ENCODE data around the gene NRP2. TPM values are rescaled to one million over a fixed set of nuclear protein-coding genes. Genes with fewer than 3 reads are reported as not detected.

NRP2 gene
- total and polyA plus RNA-seq, 5 experiments from 2014 or later = 0.82 to 1.1 TPM; not detected in 3

- no peak for ATAC-seq
- H3K9me3 Mint-ChIP-seq = no peaks in the 10 kb centered on the region
- H3K27ac Mint-ChIP-seq = no peak overlapping the region
- H3K27me3 Mint-ChIP-seq = peaks cover 6 to 26% (median 13%) of the 10 kb centered on the region in 5 donors
- H3K4me3 Mint-ChIP-seq = no peak overlapping the region
- DNase-seq = no peak
- no peaks in the 10 kb centered on the region for H3K36me3 Mint-ChIP-seq
- POLR2A ChIA-PET = no interaction called here
- H3K4me1 Mint-ChIP-seq = no peaks in the 10 kb centered on the region
Observed at GRCh38 chr2:205738117-205738968, 56.0 kb downstream of the NRP2 start.

- Mint-ChIP-seq H3K36me3 (no peaks in the 10 kb centered on the region), H3K4me1 (no peaks in the 10 kb centered on the region), H3K9me3 (no peaks in the 10 kb centered on the region), H3K27me3 (peaks cover 6 to 26% (median 9%) of the 10 kb centered on the region in 5 donors), H3K27ac (no peak overlapping the region), H3K4me3 (no peak overlapping the region)
- DNase-seq (no peak), ATAC-seq (no peak)
- POLR2A ChIA-PET = no interaction called here
Observed at GRCh38 chr2:205739620-205740019, 57.3 kb downstream of the NRP2 start.

DNA sequence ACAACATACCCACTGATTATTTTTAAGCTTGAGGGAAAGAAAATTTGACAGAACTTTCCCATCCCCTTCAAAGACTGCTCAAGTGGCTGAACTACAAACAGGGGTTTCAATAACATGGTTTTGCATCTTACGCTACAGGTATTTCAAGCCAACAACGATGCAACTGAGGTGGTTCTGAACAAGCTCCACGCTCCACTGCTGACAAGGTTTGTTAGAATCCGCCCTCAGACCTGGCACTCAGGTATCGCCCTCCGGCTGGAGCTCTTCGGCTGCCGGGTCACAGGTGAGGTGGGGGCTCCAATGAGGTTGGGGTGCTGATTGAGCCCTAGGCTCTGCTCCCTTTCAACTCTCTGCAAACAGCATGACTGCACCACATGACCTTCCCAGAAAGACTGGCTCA lies 58.1 kb downstream of the NRP2 start:
- Mint-ChIP-seq H3K4me1 (no peaks in the 10 kb centered on the region), H3K36me3 (no peaks in the 10 kb centered on the region), H3K27ac (no peak overlapping the region), H3K4me3 (no peak overlapping the region), H3K9me3 (no peaks in the 10 kb centered on the region), H3K27me3 (peaks cover 6 to 26% (median 9%) of the 10 kb centered on the region in 5 donors)
- ATAC-seq (no peak), DNase-seq (no peak)
- POLR2A ChIA-PET = no interaction called here

GRCh38 chr2:205741256-205741978 lies 59.1 kb downstream of the NRP2 start:
- H3K27ac Mint-ChIP-seq = no peak overlapping the region
- peaks cover 6 to 26% (median 11%) of the 10 kb centered on the region in 5 donors for H3K27me3 Mint-ChIP-seq
- H3K4me1 Mint-ChIP-seq = no peaks in the 10 kb centered on the region
- DNase-seq = no peak
- peak overlapping the region in 1 of 10 donors; percentile 15 for H3K4me3 Mint-ChIP-seq
- no peaks in the 10 kb centered on the region for H3K9me3 Mint-ChIP-seq
- no peak for ATAC-seq
- POLR2A ChIA-PET = no interaction called here
- H3K36me3 Mint-ChIP-seq = no peaks in the 10 kb centered on the region

- H3K27ac Mint-ChIP-seq = no peak overlapping the region
- DNase-seq (no peak), ATAC-seq (no peak)
- H3K4me1 Mint-ChIP-seq = no peaks in the 10 kb centered on the region
- no peaks in the 10 kb centered on the region for H3K36me3 Mint-ChIP-seq
- H3K4me3 Mint-ChIP-seq = no peak overlapping the region
- peaks cover 6 to 26% (median 13%) of the 10 kb centered on the region in 5 donors for H3K27me3 Mint-ChIP-seq
- no peaks in the 10 kb centered on the region for H3K9me3 Mint-ChIP-seq
- POLR2A ChIA-PET = no interaction called here
Observed at GRCh38 chr2:205743137-205743536, 60.8 kb downstream of the NRP2 start.

- POLR2A ChIA-PET = no interaction called here
Observed at GRCh38 chr2:205744074-205744591, 61.8 kb downstream of the NRP2 start.

DNA sequence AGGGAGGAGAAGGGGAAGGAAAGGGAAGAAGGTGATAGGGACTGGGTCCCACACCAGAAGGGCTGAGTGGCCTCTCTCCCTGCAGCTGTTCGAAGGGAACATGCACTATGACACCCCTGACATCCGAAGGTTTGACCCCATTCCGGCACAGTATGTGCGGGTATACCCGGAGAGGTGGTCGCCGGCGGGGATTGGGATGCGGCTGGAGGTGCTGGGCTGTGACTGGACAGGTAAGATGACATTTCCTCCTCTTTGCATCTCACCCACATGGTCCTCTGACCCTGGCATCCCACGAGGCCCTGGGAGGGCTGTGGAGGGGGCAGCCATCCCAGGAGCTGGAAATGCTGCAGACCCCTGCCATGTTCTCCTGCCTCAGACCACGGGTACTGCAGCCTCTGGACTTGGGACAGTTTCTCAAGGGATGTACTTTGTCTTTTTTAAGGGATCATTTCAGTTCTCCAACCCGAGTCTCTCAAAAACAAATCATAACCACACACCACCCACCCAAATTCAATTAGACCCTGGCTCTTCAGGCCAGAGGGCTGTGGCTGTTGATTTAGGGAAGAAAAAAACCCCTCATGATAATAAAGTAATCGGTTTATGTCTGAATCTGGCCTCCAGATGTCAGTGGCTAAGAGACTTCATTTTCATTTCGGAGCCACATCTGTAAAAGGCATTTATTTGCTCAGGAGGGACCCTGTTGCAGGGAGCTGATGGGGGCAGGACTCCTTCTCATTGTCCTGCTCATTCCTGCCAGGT lies 63.5 kb downstream of the NRP2 start:
- Mint-ChIP-seq H3K4me3 (no peak overlapping the region), H3K36me3 (no peaks in the 10 kb centered on the region), H3K9me3 (no peaks in the 10 kb centered on the region), H3K4me1 (no peaks in the 10 kb centered on the region), H3K27me3 (peaks cover 6 to 28% (median 17%) of the 10 kb centered on the region in 5 donors), H3K27ac (no peak overlapping the region)
- ATAC-seq (no peak), DNase-seq (no peak)
- POLR2A ChIA-PET = no interaction called here

More at GRCh38 chr2:205744074-205744591, 61.8 kb downstream of the NRP2 start:
- Mint-ChIP-seq H3K27ac (no peak overlapping the region), H3K4me1 (no peaks in the 10 kb centered on the region), H3K9me3 (no peaks in the 10 kb centered on the region), H3K27me3 (peaks cover 5 to 28% (median 13%) of the 10 kb centered on the region in 5 donors), H3K4me3 (no peak overlapping the region), H3K36me3 (no peaks in the 10 kb centered on the region)
- ATAC-seq (no peak), DNase-seq (no peak)

DNA sequence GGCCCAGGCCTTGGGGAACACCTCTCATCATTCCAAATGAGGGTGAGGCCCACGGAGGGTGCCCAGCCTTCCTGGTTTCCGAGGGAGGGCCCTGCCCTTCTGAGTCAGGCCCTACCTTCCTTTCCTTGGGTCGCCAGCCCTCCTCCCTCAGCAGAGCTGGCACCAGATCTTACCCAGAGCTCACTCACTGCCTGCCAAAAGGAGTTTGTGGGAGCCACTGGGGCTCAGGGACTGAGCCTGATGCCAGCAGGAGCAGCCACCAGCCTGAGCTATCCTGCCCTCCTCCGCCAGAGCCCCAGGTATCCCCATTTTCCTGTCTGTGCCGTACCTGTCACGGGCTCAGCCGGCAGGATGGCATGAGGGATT lies 64.1 kb downstream of the NRP2 start:
- H3K27ac Mint-ChIP-seq = no peak overlapping the region
- DNase-seq = no peak
- no peak for ATAC-seq
- POLR2A ChIA-PET = no interaction called here
- H3K36me3 Mint-ChIP-seq = no peaks in the 10 kb centered on the region
- peaks cover 5 to 25% (median 14%) of the 10 kb centered on the region in 5 donors for H3K27me3 Mint-ChIP-seq
- H3K4me3 Mint-ChIP-seq = no peak overlapping the region
- no peaks in the 10 kb centered on the region for H3K9me3 Mint-ChIP-seq
- no peaks in the 10 kb centered on the region for H3K4me1 Mint-ChIP-seq

DNA sequence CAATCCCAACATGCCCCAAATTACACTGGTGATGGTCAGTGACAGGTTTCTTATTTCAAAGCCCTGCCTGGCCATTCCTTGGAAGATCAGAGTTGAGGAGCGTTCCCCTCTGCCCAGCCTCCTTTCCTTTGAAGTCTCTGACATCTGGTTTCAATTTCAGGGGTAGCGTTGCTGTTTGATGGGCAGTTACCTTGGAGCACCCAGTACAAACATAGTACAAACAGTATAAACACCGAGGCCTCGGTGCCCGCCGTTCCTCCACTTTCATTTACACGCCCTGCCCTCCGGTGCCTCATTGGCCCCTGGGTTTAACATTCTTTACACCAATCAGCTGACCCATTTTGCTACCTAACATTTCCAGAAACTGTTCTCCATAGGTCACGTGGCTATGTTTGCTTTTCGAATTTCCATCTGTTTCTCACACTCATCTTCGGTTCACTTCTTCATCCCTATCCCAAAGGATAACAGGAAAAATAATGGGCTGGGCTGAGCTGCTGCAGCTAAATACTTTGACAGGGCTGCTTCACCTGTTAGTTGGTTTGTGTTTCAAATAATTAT lies 65.6 kb downstream of the NRP2 start:
- Mint-ChIP-seq H3K4me3 (no peak overlapping the region), H3K27me3 (peaks cover 6 to 23% (median 15%) of the 10 kb centered on the region in 5 donors), H3K9me3 (no peaks in the 10 kb centered on the region), H3K4me1 (no peaks in the 10 kb centered on the region), H3K27ac (no peak overlapping the region), H3K36me3 (no peaks in the 10 kb centered on the region)
- POLR2A ChIA-PET = no interaction called here
- ATAC-seq (no peak), DNase-seq (no peak)

DNA sequence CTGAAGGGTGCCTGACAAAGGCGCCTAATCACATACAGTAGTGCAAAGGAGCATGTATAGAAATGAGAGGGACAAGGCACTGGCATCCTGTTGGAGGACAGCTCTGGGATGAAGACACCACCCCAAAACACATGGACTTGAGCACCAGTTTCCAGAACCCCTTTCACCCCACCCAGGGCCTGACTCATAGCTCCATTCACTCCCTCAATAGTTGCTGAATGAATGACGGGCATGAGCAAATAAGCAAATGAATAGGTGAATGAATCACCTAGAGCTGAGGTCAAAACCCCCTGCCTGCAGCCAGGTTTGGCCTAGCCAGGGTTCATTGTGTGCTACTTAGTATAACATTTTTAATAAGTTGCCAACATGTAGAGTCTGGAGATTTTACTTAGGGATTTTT lies 66.3 kb downstream of the NRP2 start:
- Mint-ChIP-seq H3K4me1 (no peaks in the 10 kb centered on the region), H3K36me3 (no peaks in the 10 kb centered on the region), H3K27ac (no peak overlapping the region), H3K4me3 (no peak overlapping the region), H3K27me3 (peaks cover 6 to 23% (median 16%) of the 10 kb centered on the region in 5 donors), H3K9me3 (no peaks in the 10 kb centered on the region)
- POLR2A ChIA-PET = no interaction called here
- ATAC-seq = no peak
- DNase-seq = no peak

GRCh38 chr2:205749078-205749477 lies 66.8 kb downstream of the NRP2 start:
- Mint-ChIP-seq H3K27me3 (peaks cover 6 to 23% (median 16%) of the 10 kb centered on the region in 5 donors), H3K9me3 (no peaks in the 10 kb centered on the region), H3K36me3 (no peaks in the 10 kb centered on the region), H3K4me3 (no peak overlapping the region), H3K4me1 (no peaks in the 10 kb centered on the region), H3K27ac (no peak overlapping the region)
- POLR2A ChIA-PET = no interaction called here
- DNase-seq (no peak), ATAC-seq (no peak)

DNA sequence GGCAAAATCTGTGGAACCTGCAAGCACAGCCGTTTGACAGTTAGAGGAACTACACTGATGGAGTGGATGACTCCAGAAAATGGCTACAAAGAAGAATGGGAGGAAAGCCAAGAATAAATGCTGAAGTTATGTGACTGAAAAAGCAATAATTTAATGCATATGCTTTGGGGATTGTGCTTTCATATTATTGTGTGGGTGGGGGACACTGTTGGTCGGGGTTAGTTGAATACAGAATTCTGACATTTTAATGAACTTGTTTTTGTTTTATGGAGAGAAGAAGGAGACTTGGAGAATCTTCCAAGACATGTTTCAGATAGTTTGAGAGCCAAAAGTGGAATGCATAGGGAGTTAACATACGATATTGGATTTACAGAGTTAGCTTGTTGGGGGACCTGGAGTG lies 68.5 kb downstream of the NRP2 start:
- ATAC-seq = no peak
- POLR2A ChIA-PET = no interaction called here
- H3K4me1 Mint-ChIP-seq = no peaks in the 10 kb centered on the region
- no peak for DNase-seq
- no peaks in the 10 kb centered on the region for H3K36me3 Mint-ChIP-seq
- peaks cover 6 to 23% (median 16%) of the 10 kb centered on the region in 5 donors for H3K27me3 Mint-ChIP-seq
- H3K27ac Mint-ChIP-seq = no peak overlapping the region
- no peaks in the 10 kb centered on the region for H3K9me3 Mint-ChIP-seq
- no peak overlapping the region for H3K4me3 Mint-ChIP-seq

Measured in naive thymus-derived CD8-positive, alpha-beta T cell (primary cell).